SH-SY5Y (cell line): ENCODE results near the gene LYZL2.

Experiments
- GATA2 ChIP-seq: IDR thresholded peaks from 2 replicates; pipeline ENCODE4 v1.6.1; 2011; ENCODE audit warnings: mild to moderate bottlenecking, low read depth, low read length
- GATA3 ChIP-seq: IDR thresholded peaks from 2 replicates; pipeline ENCODE4 v1.6.1; 2011; ENCODE audit warnings: low read depth, mild to moderate bottlenecking, low read length, moderate library complexity

LYZL2 gene

DNA sequence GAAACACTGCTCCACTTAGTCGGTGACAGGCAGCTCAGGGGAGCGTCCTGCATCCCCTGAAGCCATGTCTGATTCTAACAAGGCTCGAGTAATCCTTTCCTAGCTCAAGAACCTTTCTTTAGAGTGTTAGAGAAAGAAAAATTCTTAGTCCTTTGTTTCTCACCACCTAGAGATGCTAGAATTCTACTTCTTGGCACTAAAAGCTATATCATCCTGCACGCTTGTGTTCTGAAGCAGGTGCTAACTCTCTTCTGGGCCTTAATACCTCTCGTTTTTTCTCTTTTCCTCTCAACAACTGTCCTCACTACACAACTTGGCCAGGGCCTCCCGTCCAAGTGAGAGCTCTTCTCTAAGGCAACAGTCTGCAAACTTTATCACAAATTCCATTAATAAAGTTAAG is at the start of gene LYZL2:
Gene LYZL2, minus strand, starts transcription at position 101 of the 400 bp plus-strand sequence. CDS start 2,838 bp downstream, outside the sequence.
- no peak for TF ChIP-seq GATA2
- TF ChIP-seq GATA3 = no peak

DNA sequence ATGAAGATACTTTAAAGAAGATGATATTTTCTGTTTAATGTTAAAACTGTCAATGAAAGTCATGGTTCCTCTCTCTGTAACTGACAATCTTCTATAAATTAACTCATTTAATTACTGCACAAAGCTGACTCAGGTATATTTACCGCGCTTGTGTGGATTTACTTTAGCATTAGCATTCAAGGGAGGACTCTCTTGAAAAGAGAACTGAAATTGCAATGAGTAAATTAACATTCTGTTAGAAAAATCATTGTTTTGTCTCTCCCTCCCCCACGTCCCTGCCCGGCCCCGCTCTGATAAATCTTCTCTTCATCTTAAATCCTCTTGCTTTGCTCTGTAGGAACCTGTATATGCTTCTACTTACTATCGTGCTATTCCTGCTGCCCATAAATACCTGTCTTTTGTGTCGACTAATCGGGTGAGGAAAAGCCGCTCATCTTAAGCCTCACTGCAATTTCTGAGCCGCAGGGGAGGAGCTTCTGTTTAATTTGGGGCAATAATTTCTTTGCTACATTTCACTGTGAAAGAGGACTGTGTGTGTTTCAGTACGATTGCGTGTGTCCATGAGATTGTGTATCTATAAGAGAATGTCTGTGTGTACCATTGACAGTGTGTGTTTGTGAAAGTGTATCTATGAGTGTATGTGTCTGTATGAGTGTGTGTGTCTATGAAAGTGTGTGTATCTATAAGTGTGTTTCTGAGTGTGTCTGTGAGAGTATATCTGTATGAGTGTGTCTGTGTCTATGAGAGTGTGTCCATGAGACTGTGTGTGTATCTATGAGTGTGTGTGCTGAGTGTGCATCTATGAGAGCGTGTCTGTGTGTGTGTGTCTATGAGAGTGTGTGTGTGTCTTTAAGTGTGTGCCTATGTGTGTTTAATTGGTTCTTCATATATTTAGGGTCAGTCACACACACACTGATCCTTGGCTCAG is 46.5 kb upstream of the LYZL2 start:
- TF ChIP-seq GATA3 (no peak), GATA2 (no peak)

GRCh38 chr10:30674796-30675195 is 45.2 kb upstream of the LYZL2 start:
- TF ChIP-seq GATA2 = no peak

DNA sequence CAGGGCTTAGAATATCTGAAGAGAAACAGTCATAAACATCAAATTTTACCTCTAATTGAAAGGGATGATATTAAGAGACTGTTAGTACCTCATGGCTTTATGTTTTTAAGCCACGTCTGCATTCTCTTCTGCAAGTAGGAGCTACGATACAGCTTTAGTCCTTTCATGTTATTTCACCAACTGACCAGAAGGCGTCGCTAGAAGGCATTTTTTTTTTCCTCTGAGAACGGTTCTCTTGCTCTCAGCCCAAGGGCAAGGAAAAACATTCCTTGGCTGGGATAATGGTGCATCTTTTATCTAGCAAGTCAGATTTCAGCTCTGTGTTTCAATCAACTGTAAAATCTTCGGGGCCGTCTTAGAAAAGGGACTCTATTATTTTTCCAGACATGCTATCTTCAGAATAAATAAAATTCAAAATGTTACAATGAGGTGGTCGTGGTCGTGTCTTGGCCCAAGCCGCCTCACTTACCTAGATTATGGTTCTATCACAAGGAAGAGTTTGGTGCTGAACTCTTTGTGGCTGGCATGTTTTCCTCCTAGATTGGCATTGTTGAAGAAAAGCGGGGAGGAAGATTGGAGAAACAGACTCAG is 41.6 kb upstream of the LYZL2 start:
- TF ChIP-seq GATA2 = no peak
- no peak for TF ChIP-seq GATA3

DNA sequence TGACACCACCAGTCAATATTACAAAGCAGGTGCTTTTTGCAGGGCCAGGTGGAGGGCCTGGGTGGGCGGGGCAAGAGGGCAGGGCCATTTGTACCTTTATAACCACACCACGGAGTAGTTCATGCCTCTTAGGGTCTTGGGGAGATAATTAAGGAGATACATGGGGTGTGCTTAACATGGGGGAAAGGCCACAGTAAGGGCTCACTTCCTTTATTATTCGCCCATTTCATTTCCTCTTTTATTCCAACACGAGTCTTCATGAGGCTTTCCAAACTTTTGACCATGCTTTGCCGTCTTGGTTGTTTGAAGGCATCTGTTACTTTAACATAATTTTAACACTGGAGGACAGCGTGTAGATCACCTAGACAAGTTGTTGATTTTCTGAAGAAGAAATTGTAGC is 33.3 kb upstream of the LYZL2 start:
- TF ChIP-seq GATA3 (no peak), GATA2 (no peak)

DNA sequence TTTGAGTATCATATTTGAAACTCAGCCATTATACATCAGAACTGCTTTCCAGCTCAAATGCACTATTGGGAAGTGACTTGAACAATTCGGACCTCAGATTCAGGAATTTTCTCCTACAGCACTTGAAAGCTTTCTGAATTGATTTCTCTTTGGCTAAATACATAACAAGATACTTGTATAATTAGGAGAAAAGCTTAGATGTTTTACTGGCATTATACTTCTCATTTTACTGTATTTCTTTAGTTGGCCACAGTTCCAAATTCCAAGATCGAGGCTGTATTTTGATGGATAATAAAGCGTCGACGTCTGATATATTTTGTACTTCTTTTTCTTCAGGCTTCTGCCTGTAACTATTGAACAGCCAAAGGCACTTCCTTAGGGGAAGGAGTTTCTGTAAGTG is 26.7 kb upstream of the LYZL2 start:
- no peak for TF ChIP-seq GATA2
- TF ChIP-seq GATA3 = no peak

DNA sequence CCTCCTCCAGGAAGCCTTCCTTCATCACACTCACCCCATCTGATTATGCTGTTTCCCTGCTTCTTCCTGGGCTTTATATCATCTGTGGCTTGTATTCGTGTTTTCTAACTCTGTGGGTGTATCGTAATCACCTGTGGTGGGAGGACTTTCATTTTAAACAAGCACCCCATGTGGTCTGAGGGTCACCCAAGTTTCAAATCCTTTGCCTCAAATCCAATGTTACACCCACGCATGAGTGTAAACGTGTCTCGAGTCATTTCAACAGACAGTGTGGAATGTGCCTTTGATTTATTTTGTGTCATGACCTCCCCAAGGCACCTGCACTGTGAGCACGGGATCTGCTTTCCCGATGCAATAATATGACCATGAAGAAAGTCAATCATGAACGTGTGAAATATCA is 17.5 kb upstream of the LYZL2 start:
- TF ChIP-seq GATA3 (no peak), GATA2 (no peak)

DNA sequence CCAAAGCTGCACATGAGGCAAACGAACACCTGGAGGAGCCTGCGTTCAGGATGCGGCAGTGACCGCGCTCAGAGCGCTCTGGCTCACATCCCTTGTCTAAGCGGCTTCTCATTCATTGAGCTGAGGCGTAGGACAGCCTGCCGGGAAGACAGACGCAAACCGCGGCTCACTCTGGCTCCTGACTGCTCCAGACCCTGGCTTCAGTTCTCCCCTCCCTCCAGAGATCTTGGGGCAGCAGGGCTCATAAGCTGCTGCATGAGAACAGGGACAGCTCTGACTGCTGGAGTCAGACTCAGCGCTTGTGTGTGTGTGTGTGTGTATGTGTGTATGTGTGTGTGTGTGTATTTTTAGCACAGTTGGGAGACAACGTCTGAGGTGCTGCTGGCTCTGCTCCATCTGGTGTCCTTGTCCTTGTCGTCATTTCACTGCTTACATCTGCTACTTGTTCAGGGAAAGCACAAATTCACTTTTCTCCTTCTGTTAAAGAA is 15.8 kb upstream of the LYZL2 start:
- no peak for TF ChIP-seq GATA3
- TF ChIP-seq GATA2 = no peak

- TF ChIP-seq GATA3 (no peak), GATA2 (no peak)
These were observed 10.6 kb upstream of the LYZL2 start for GRCh38 chr10:30639946-30640786.

DNA sequence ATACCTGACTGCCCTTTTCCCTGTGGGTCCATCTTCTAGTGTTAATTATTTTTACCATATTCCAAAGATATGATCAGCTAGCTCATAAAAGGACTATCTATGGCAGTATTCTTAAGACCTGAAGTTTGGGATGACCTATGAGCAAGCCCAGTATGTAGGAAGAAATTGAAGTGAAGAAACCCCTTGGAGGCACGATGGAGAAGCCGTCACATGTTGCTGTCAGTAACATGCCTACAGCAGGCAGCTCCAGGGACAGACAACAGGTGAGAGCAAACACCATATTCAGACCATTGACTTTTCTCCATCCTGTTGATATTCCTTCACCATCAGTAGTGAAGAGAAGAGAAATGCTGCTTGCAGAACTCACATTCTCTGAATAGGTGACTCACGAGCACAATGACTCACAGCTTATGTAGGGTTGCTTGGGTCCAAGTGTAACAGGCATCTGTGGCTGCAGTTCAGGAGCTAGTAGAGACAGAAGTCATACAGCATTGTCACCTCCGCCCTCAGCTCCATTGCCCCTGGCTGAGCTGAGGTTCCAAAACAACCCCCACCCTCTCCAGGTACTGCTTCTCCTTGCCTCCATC is 8.4 kb upstream of the LYZL2 start:
- TF ChIP-seq GATA3 (no peak), GATA2 (no peak)

DNA sequence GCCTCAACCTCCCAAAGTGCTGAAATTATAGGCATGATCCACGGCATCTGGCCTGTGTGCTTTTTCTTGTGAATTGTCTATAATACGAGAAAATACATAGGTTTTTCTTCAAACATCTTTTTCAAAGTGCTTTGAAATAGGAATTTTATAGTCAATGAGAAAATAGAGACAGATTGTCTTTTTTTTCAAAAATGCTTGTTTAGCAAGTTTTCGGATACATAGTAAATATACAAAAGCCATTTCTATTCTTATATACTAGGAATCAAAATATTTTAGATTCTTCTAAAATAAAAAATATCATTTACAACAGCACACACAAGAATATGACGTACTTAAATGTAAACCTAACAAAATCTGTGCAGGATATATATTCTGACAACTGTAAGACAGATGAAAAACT is 1.6 kb upstream of the LYZL2 start:
- TF ChIP-seq GATA3 (no peak), GATA2 (no peak)

DNA sequence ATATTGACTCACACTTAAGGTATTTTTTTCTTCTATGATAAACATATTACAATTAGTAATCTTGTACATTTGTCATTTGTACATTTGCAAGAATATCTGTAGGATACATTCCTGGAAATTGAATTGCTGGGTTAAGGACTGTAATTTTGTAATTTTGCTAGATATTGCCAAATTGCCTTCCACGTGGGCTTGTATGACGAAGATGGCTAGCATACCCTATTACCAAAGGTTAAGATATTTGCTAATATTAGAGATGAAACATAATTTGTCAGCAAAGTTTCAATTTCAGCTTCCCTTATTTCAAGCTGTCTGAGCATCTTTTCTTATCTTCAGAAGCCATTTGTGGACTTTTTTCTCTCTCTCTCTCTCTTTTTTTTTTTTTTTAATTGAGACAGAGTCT is 1.0 kb upstream of the LYZL2 start:
- TF ChIP-seq GATA3 = no peak
- no peak for TF ChIP-seq GATA2

DNA sequence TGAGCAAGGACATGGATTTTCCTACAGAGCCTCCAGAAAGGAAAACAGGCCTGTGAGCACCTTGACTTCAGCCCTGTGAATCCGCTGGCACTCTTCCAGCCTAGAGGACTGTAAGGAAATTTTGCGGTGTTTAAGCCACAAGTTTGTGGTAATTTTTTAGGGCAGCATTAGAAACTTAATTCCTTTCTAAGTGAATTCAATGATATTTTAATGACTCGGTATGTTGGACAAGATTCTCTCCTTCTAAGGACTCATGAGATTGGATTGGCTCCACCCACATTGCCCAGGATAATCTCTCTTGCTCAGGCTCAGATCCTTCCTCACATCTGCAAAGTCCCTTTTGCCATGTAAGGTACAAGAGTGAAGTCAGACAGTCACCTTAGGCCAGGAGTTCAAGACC is 4.5 kb downstream of the LYZL2 start:
- no peak for TF ChIP-seq GATA3
- no peak for TF ChIP-seq GATA2

DNA sequence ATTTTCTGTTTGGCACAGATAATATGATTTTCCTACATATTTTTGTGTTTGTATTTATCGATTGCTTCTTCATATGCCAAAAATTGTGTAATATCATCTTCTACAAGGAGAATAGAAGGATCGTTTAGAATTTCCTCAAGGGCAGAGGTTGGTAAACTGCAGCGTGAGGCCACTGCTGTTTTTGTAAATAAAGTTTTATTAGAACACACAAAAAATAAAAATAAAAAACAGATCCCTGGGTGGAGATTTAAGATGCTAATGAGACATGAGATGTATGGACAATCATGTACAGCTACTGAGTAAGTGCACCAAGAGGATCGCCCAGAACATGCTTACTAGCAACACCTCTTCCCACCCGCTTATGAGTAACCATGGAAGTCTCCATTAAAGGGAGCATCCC is 9.6 kb downstream of the LYZL2 start:
- TF ChIP-seq GATA2 (no peak), GATA3 (no peak)
